Measurements from ENCODE around the gene TCTN3.
"Not testable (repeated sequence)": the region's sequence is repeated elsewhere in the genome, so short reads cannot be mapped to it uniquely, and the experiment has no call there.

The TCTN3 gene

GRCh38 chr10:95637140-95637539 lies 56.6 kb downstream of the TCTN3 start:
- no peak for DNase-seq (ENCODE audit: extremely low read depth in 1 of 2, low read depth in 1 of 2)

GRCh38 chr10:95635319-95635733 lies 58.4 kb downstream of the TCTN3 start:
- no peak for DNase-seq (ENCODE audit: extremely low read depth in 1 of 2, low read depth in 1 of 2)

- DNase-seq (ENCODE audit: extremely low read depth in 1 of 2, low read depth in 1 of 2), result no peak
Measured at GRCh38 chr10:95628786-95629185, 64.9 kb downstream of the TCTN3 start.

GRCh38 chr10:95626500-95626899 lies 67.2 kb downstream of the TCTN3 start:
- no peak for DNase-seq (ENCODE audit: extremely low read depth in 1 of 2, low read depth in 1 of 2)

GRCh38 chr10:95620415-95620814 lies 73.3 kb downstream of the TCTN3 start:
- DNase-seq (ENCODE audit: extremely low read depth in 1 of 2, low read depth in 1 of 2), result not testable (repeated sequence)

GRCh38 chr10:95618101-95618500 lies 75.6 kb downstream of the TCTN3 start:
- no peak for DNase-seq (ENCODE audit: extremely low read depth in 1 of 2, low read depth in 1 of 2)

- DNase-seq (ENCODE audit: extremely low read depth in 1 of 2, low read depth in 1 of 2), result no peak
Measured at GRCh38 chr10:95616446-95616845, 77.3 kb downstream of the TCTN3 start.
